GM23338 (cell line): ENCODE results near the gene TSPAN32.

Source experiments
- CTCF ChIP-seq, 2 experiments: fragments of 200-600 bp in 1 of 2; sonication (generic) in 1 of 2; conservative IDR thresholded peaks; 2 replicates each; pipeline versions ENCODE4 v1.5.1 to v1.6.1; 2016 to 2017; ENCODE audit warnings: antibody characterized with exemption in 2 of 2, low read depth in 2 of 2, mild to moderate bottlenecking in 2 of 2, moderate library complexity in 1 of 2
- EZH2 ChIP-seq: fragments of 200-600 bp; sonication (generic); IDR thresholded peaks from one replicate; pipeline ENCODE4 v1.8.0; 2017; ENCODE audit warnings: antibody characterized with exemption, mild to moderate bottlenecking, low read depth; ENCODE audit not compliant: unreplicated experiment

GRCh38 chr11:2268729-2269600, 32.8 kb upstream of the TSPAN32 start:
- TF ChIP-seq EZH2: peak; percentile 34
- no peak for TF ChIP-seq CTCF (conservative IDR thresholded peaks at IDR 0.05; ENCODE audit: low read depth in 2 of 2)
